SH-SY5Y (cell line): ENCODE measurements around the gene NOL4L.

ENCODE experiments used
- GATA2 ChIP-seq: IDR thresholded peaks from 2 replicates; pipeline ENCODE4 v1.6.1; 2011; ENCODE audit warnings: mild to moderate bottlenecking, low read depth, low read length
- GATA3 ChIP-seq: IDR thresholded peaks from 2 replicates; pipeline ENCODE4 v1.6.1; 2011; ENCODE audit warnings: low read depth, mild to moderate bottlenecking, low read length, moderate library complexity

The NOL4L gene

GRCh38 chr20:32508775-32509119 is 76.4 kb downstream of the NOL4L start:
- no peak for TF ChIP-seq GATA3
- no peak for TF ChIP-seq GATA2

DNA sequence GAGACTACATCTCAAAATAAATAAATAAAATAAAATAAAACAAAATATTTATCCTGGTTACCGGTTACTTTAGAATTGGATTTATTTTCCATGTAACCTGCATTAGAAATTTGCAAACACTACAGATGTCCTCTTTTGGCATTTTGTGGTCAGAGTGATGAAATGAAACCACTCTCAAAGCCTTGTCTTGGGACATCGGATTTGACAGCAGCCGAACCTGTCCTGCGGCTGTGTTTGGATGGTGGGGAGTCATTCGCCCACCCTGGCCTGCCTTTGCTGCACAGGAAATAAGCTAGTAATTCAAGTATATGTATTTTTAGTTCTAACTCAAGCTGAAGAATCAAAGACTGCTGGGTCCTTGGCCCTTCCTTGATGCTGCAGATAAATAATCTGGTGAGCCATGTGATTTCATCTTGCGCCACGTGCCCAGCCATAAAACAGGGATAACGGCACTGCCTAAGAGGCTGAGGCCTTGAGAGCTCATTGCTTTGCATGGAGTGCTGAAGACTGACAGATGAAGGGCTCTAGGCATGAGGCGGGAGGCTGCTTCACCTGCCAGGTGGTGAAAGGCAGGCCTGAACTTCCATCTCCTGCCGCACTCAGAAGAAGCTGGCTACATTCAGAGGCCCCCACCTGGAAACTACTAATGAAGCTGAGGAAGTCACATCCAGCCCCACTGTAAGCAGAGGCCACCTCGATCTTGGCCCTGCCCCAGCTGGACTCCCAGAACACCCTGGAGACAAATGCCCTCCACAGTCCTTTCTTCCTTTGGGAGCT is 76.9 kb downstream of the NOL4L start:
- TF ChIP-seq GATA3: no peak
- TF ChIP-seq GATA2: no peak

DNA sequence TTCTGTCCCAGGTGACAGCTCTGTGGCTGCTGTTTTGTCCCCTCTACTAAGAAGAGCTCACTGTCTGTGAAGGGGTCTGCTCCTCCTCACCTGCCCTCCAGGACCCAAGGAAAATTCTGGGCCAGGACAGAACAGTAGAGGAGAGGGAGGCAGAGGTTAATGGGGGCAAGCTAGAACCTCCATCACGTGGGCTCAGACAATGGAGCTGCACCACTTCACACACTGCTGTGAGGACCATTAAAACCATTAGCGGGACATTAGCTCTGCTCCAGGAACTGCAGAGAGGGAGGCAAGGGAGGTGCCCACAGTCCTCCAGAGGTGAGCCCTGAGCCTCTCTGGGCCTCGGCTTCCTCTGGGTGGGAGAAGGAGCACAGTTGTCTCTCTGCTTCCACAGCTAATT is 78.4 kb downstream of the NOL4L start:
- TF ChIP-seq GATA3: no peak
- no peak for TF ChIP-seq GATA2

DNA sequence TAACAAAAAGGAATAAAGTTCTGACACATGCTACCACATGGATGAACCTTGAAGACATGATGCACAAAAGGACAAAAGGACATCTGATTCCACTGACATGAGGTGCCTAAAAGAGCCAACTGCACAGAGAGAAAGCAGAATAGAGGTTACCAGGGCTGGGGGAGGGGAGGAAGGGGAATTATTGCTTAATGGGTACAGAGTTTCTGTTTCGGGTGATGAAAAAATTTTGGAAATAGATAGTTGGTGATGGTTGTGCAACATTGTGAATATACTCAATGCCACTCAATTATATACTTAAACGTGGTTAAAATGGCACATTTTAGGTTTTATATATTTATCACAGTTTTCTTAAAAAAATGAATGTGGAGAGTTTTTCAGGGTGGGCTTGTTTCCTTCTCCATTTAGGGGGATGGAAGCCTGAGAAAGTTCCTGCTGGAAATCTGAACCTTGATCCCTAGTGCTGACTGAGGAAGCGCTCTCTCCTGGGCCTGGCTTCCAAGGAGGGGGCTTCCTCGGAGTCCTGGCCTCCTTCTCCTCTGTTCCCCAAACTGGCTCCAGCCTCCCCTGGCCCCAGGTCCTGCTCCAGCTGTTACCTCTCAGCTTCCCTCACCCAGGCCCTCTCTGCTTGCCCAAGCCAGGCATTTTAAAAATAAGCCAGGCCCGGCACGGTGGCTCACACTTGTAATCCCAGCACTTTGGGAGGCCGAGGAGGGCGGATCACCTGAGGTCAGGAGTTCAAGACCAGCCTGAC is 79.2 kb downstream of the NOL4L start:
- no peak for TF ChIP-seq GATA2
- no peak for TF ChIP-seq GATA3

DNA sequence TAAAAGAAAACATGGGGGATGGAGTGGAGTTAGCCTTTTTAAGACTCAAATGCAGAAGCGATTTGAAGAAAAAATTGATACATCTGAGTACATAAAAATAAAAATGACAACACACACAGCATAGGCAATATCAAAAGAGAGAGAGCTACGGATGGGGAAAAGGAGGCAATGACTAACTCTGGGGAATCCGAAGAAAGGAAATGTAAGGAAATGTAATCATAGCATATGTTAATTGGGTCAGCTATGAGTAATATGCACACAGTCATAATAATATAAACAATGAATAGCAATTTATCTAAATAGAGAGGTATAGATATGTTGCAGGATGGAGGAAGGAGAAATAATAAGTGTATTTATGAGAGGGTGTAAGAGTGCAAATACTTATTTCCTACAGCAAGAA is 83.4 kb downstream of the NOL4L start:
- TF ChIP-seq GATA3: no peak
- TF ChIP-seq GATA2: no peak

GRCh38 chr20:32497589-32498224 is 87.4 kb downstream of the NOL4L start:
- TF ChIP-seq GATA2 (no peak), GATA3 (no peak)

DNA sequence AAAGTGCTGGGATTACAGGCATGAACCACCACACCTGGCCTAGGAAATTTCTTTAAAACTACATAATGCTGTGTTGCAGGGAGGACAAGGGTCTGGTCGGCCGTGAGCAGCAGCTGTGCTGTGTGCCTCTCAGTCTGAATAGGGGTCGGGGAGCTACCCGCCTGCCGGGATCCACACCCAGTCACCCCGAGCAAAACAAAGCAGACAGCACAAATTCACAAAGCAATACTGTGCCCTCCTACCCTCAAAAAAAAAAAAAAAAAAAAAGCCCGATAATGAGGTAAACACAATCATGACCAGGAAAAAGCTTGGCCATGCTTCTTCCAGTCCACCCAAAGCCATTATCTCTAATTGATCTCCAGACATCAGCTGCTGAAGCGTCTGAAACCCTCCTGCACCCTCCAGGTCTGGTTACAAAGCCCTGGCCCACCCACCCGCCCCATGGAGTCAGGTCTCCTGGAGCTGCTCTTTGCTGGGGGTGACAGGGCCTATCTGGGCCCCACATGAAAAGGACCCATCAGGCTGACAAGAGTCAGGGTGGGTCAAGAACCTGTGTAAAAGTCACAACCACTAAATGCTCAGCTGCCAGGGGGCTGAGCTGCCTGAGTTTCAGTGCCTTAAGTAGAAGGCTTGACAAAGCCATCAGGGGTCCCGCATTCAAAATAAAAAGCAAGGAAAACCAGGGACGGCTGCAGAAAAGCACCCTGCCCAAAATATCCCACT is 88.2 kb downstream of the NOL4L start:
- TF ChIP-seq GATA3: no peak
- TF ChIP-seq GATA2: peak; percentile 65

DNA sequence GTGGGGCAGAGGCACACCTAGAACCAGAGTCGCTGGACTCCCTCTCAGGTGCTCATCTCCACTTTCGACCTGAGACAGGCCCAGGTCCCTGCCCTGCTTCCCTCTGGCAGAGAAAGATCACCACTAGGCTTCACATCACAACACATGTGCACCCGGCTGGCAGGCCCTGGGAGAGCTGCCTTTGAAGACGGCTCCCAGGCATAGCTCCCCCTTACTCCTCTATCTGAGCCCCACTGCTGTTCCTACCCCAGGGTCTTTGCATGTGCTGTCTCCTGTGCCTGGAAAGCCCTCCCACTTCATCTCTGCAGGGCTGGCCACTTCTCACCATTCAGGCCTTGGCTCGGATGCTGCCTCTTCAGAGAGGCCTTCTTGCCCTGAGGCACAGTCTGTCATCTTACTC is 89.2 kb downstream of the NOL4L start:
- TF ChIP-seq GATA3 (no peak), GATA2 (no peak)

GRCh38 chr20:32495217-32495565 is 89.9 kb downstream of the NOL4L start:
- TF ChIP-seq GATA3 (no peak), GATA2 (no peak)

GRCh38 chr20:32494483-32495216 is 90.5 kb downstream of the NOL4L start:
- TF ChIP-seq GATA3 (no peak), GATA2 (no peak)

GRCh38 chr20:32493356-32493755 is 91.8 kb downstream of the NOL4L start:
- no peak for TF ChIP-seq GATA3
- no peak for TF ChIP-seq GATA2

DNA sequence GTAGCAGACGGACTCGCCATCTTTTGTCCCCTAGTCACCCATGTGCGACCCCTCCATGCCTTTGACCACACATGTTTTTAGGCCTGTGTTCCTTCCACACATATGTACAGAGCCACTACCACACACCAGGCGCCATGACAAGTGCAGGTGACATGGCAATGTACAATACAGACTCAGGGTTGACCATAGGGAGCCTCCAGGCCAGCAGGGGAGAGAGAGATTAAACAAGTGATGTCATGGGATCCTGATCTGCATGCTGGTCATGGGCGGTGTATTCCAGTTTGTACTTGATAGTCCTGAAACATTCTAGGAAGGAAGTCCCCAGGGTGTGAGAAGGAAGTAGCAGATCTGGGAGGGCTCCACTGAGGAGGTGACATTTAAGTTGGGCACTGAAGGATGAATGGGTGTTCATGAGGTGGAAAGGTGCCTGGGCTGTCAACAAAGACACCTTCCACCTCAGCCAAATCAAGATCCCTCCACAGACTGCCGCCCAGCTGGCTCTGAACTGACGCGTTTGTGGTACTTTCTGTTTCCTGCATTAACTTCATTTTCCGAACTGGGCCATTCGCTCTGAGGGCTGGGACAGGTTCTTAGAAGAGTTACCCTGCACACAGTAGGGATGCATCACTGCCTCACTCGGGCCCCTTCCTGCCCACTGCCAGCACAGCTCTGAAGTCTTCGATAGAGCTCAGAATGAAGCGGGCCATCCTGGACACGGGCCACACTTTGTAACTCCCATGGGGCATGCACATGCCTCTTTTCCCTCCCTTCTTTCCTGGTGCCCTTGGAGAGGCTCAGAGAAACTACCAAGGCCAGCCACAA is 94.0 kb downstream of the NOL4L start:
- TF ChIP-seq GATA2: no peak
- TF ChIP-seq GATA3: no peak
